Measurements from ENCODE around the gene RNF169. TPM values are rescaled to one million over a fixed set of nuclear protein-coding genes. Genes with fewer than 3 reads are reported as not detected.

The RNF169 gene
- total RNA-seq, 3 donors from 2014 or later: 12.5 to 22.0 (median 14.0) TPM

- ATAC-seq: no peak
- intact Hi-C loops (cut with DNase I, micrococcal nuclease): no loop called here
Observed at GRCh38 chr11:74730571-74731260, 17.9 kb upstream of the RNF169 start.

DNA sequence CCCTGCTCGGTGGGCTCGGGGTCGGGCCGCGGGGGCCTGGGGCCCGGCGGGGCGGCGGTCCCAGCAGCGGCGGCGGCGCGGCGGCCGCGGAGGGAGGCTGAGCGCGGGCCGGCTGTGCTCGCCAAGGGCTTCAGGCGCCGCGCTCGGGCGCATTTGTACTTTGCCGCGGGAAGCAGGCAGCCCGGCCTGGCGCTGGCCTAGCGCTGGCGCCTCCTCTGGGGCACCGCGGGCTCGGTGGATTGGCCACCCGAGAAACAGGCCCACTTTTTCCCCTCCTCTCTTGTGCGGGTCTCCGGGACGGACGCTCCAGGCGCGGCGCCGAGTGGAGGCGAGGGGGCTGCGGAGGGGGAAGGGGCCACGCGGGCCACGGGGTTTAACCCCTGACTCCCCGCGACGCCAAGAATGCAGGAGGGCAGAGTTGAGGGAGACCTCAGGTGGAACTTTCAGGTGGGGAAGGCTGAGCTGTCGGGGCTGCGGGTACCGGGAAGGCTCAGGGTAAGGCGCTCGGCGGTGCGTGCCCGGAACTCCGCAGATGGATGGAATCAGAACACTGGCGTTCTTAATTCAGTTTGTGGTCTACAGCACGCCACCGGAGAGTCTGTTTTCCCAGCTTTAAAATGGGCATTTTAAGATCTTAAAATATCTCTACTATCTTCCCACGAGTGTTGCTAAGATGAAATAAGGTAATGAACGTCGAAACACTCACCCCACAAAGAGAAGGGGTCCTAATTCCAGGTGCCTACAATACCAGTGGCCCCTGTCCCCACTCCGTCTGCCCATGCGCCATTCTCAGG lies 17.2 kb upstream of the RNF169 start, which contains the start of gene CHRDL2:
TSS of gene CHRDL2 (minus strand) at position 126 of the 794 bp plus-strand sequence. CDS start 538 bp downstream, outside the sequence.
- H3K4me1 ChIP-seq (ENCODE audit: low read depth): peaks cover 2% of the 10 kb centered on the region
- no peak for TF ChIP-seq CTCF (IDR thresholded peaks at IDR 0.05)
- ATAC-seq (no peak), DNase-seq (peak in 1 of 3 donors; percentile 18)
- no peak within 1 kb of the TSS for H3K4me3 ChIP-seq
- no peaks in the 10 kb centered on the region for H3K9me3 ChIP-seq
- H3K36me3 ChIP-seq (ENCODE audit: low read depth): no peaks in the 10 kb centered on the region
- intact Hi-C loops (cut with DNase I, micrococcal nuclease): no loop called here

More at GRCh38 chr11:74730571-74731260, 17.9 kb upstream of the RNF169 start:
- Histone ChIP-seq H3K4me3 (no peak overlapping the region), H3K4me1 (ENCODE audit: low read depth) (peaks cover 6% of the 10 kb centered on the region), H3K36me3 (ENCODE audit: low read depth) (no peaks in the 10 kb centered on the region), H3K9me3 (no peaks in the 10 kb centered on the region)
- no peak for TF ChIP-seq CTCF (IDR thresholded peaks at IDR 0.05)
- no peak for DNase-seq

DNA sequence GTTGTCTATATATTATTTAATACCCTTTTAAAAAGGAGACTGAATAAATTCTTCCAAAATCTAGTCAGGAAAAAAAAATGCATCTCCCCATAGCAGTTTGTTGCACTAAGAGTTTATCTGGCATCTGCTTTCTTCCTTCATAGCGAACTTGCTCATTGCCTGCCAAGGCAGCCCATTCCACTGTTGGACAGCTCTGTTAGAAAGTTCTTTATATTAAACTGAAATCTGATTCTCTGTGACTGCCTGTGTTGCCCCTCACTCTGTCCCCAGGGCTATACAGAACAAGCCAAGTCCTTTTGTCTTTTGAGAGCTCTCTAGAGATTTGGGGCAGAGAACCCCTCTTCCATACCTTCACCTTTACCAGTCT lies 14.1 kb upstream of the RNF169 start:
- Histone ChIP-seq H3K4me1 (ENCODE audit: low read depth) (no peaks in the 10 kb centered on the region), H3K4me3 (no peak overlapping the region), H3K36me3 (ENCODE audit: low read depth) (no peaks in the 10 kb centered on the region), H3K9me3 (no peaks in the 10 kb centered on the region)
- ATAC-seq (no peak), DNase-seq (no peak)
- intact Hi-C loops (cut with DNase I, micrococcal nuclease): no loop called here
- TF ChIP-seq CTCF (IDR thresholded peaks at IDR 0.05): no peak

DNA sequence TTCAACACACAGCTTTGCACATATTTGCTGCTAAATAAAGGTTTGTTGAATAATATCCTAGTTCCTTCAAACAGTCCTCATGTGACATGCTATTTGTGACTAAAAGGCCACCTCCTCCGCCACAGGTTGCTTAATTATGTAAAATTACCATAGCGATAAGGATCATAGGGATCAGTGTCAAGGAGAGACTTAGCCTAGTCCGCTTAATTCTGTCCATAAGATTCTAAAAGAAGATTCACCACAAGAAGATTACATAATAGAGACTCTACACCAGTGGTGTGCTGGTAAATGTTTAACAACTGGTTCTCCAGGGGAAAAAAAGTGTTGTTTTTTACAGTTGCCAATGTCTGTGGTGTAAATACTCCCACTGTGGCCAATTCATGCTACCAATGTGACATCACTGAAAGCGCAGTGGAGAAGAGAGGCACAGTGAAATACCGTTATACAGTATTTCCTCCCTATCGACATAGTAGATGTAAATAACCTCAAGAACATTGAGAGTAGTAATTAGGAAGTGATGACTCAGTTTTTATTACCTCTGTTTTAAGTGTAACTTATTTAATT lies 13.2 kb upstream of the RNF169 start:
- TF ChIP-seq CTCF (IDR thresholded peaks at IDR 0.05): no peak
- H3K4me3 ChIP-seq: no peak overlapping the region
- no peaks in the 10 kb centered on the region for H3K9me3 ChIP-seq
- intact Hi-C loops (cut with DNase I, micrococcal nuclease): no loop called here
- ATAC-seq (no peak), DNase-seq (no peak)
- H3K36me3 ChIP-seq (ENCODE audit: low read depth): no peaks in the 10 kb centered on the region
- no peaks in the 10 kb centered on the region for H3K4me1 ChIP-seq (ENCODE audit: low read depth)

DNA sequence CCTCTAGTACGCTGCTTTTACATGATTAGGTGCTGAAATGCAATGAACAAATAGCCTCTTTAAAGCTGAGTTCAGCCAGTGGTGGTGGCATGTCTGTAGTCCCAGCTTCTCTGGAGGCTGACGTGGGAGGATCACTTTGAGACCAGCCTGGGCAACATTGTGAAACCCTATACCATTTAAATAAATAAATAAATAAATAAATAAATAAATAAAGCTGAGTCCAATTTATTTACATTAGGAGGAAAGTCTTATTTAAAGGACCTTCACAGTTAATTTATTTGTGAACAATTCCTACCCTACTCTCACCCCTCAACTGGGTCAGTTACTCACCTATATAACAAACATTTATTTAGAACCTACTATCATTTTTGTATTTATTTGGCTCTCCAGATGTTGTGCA lies 12.6 kb upstream of the RNF169 start:
- H3K4me3 ChIP-seq: no peak overlapping the region
- no peak for TF ChIP-seq CTCF (IDR thresholded peaks at IDR 0.05)
- DNase-seq (no peak), ATAC-seq (no peak)
- H3K4me1 ChIP-seq (ENCODE audit: low read depth): no peaks in the 10 kb centered on the region
- intact Hi-C loops (cut with DNase I, micrococcal nuclease): no loop called here
- H3K9me3 ChIP-seq: no peaks in the 10 kb centered on the region
- H3K36me3 ChIP-seq (ENCODE audit: low read depth): no peaks in the 10 kb centered on the region

Measured in mucosa of descending colon (tissue), 3 donors.